GM10248 (cell line): ENCODE results near the gene EREG.

ENCODE experiments used
- CTCF ChIA-PET: fragments of 300-600 bp; sonication (Branson Sonifier 250); formaldehyde crosslinking; extraction: SDS; loops from one replicate; lab custom pipeline; 2021; ENCODE audit warnings: antibody characterized with exemption; lab: Yijun Ruan, JAX
- POLR2A ChIA-PET: fragments of 350-650 bp; sonication (Branson Sonifier 250); formaldehyde crosslinking; extraction: SDS; loops from one replicate; lab custom pipeline; 2020; ENCODE audit warnings: antibody characterized with exemption; lab: Yijun Ruan, JAX
- DNase-seq: peaks from one replicate; pipeline ENCODE4 v3.0.0; 2012; ENCODE audit errors: extremely low spot score
- CTCF ChIP-seq: IDR thresholded peaks from 2 replicates; pipeline ENCODE4 v1.5.1; 2012; ENCODE audit warnings: mild to moderate bottlenecking, low read depth; ENCODE audit errors: extremely low read depth, missing control alignments, control extremely low read depth

EREG gene

GRCh38 chr4:74420863-74421262 is 55.9 kb downstream of the EREG start:
- TF ChIP-seq CTCF: no peak
- DNase-seq: no peak
- CTCF ChIA-PET: interaction anchor here (1.1 kb wide), 1 partner anchor 193 kb away, joined by 3 read pairs; no protein-coding TSS in a partner anchor
- POLR2A ChIA-PET: no interaction called here

GRCh38 chr4:74423104-74423503 is 58.2 kb downstream of the EREG start:
- CTCF ChIA-PET: interaction anchor here (0.9 kb wide), 1 partner anchor 12 kb away, joined by 3 read pairs; no protein-coding TSS in a partner anchor
- no peak for DNase-seq
- no peak for TF ChIP-seq CTCF
- POLR2A ChIA-PET: no interaction called here

- ChIA-PET CTCF (no interaction called here), POLR2A (no interaction called here)
- no peak for DNase-seq
- TF ChIP-seq CTCF: no peak
These were observed 59.2 kb downstream of the EREG start for GRCh38 chr4:74424111-74424510.

- TF ChIP-seq CTCF: no peak
- ChIA-PET POLR2A (no interaction called here), CTCF (interaction anchor here (0.9 to 1.8 kb wide), 2 partner anchors 11 to 55 kb away, joined by 4 to 8 read pairs; no protein-coding TSS in a partner anchor)
- DNase-seq: no peak
These were observed 61.2 kb downstream of the EREG start for GRCh38 chr4:74426101-74426500.

GRCh38 chr4:74428276-74428675 is 63.3 kb downstream of the EREG start:
- ChIA-PET POLR2A (no interaction called here), CTCF (interaction anchor here (0.9 kb wide), 1 partner anchor 29 kb away, joined by 3 read pairs; no protein-coding TSS in a partner anchor)

GRCh38 chr4:74431113-74431826 is 66.3 kb downstream of the EREG start:
- DNase-seq: no peak
- no peak for TF ChIP-seq CTCF
- POLR2A ChIA-PET: no interaction called here

More at GRCh38 chr4:74428276-74428675, 63.3 kb downstream of the EREG start:
- TF ChIP-seq CTCF: no peak
- no peak for DNase-seq

More at GRCh38 chr4:74431113-74431826, 66.3 kb downstream of the EREG start:
- CTCF ChIA-PET: interaction anchor here (1.4 kb wide), 1 partner anchor 16 kb away, joined by 3 read pairs; no protein-coding TSS in a partner anchor
